22Rv1 (cell line): ENCODE results near the gene TRIM32.

Source experiments
- ZFX ChIP-seq: fragments of 450-650 bp; IDR thresholded peaks from 2 replicates; pipeline ENCODE4 v1.6.1; 2017; ENCODE audit warnings: antibody characterized with exemption, borderline replicate concordance
- TF ChIP-seq, protein P1 (sequence below): fragments of 450-650 bp; IDR thresholded peaks from 2 replicates; pipeline ENCODE4 v1.5.1; 2017; ENCODE audit warnings: mild to moderate bottlenecking

DNA sequence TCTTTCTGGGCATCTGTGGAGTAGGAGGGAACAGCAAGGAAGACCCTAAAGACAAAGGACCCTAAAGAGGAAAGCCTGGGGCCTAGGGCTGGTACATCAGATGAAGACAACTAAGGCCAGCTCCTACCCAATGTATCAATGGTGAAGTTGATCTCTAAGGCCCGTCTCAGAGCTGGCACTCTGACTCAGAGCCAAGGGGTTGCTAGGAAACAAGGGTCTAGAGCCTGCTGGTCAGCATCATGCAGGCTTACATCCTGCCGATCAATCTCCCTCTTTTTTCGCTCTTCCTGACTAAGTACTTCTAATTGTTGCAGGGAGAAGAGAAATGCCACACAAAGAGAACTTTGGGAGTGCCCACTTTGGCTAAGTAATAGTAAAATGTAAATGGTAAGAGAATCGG is 26.2 kb downstream of the TRIM32 start:
- TF ChIP-seq, protein P1, sequence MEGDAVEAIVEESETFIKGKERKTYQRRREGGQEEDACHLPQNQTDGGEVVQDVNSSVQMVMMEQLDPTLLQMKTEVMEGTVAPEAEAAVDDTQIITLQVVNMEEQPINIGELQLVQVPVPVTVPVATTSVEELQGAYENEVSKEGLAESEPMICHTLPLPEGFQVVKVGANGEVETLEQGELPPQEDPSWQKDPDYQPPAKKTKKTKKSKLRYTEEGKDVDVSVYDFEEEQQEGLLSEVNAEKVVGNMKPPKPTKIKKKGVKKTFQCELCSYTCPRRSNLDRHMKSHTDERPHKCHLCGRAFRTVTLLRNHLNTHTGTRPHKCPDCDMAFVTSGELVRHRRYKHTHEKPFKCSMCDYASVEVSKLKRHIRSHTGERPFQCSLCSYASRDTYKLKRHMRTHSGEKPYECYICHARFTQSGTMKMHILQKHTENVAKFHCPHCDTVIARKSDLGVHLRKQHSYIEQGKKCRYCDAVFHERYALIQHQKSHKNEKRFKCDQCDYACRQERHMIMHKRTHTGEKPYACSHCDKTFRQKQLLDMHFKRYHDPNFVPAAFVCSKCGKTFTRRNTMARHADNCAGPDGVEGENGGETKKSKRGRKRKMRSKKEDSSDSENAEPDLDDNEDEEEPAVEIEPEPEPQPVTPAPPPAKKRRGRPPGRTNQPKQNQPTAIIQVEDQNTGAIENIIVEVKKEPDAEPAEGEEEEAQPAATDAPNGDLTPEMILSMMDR = no peak
- TF ChIP-seq ZFX = no peak
